ENCODE data around the gene ALG6.

The ALG6 gene

DNA sequence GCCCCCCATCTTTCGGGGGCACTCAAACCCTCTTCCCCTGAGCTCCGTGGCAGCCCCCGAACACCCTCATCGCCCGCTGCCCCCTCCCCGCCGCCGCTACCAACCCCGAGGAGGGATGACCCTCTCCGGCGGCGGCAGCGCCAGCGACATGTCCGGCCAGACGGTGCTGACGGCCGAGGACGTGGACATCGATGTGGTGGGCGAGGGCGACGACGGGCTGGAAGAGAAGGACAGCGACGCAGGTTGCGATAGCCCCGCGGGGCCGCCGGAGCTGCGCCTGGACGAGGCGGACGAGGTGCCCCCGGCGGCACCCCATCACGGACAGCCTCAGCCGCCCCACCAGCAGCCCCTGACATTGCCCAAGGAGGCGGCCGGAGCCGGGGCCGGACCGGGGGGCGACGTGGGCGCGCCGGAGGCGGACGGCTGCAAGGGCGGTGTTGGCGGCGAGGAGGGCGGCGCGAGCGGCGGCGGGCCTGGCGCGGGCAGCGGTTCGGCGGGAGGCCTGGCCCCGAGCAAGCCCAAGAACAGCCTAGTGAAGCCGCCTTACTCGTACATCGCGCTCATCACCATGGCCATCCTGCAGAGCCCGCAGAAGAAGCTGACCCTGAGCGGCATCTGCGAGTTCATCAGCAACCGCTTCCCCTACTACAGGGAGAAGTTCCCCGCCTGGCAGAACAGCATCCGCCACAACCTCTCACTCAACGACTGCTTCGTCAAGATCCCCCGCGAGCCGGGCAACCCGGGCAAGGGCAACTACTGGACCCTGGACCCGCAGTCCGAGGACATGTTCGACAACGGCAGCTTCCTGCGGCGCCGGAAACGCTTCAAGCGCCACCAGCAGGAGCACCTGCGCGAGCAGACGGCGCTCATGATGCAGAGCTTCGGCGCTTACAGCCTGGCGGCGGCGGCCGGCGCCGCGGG lies 44.2 kb upstream of the ALG6 start:
- Histone ChIP-seq H3K9ac (no peak overlapping the region), H3K4me2 (ENCODE audit: low read length) (no peak overlapping the region), H3K4me3 (ENCODE audit: low read depth, low read length) (no peak overlapping the region), H3K9me3 (ENCODE audit: control insufficient read depth, low read length) (no peaks in the 10 kb centered on the region), H3K27me3 (ENCODE audit: control insufficient read depth, insufficient read depth, low read length) (peaks cover 30% of the 10 kb centered on the region), H3K4me1 (no peaks in the 10 kb centered on the region), H3K79me2 (no peaks in the 10 kb centered on the region), H2AFZ (peak overlapping the region; percentile 69), H3K27ac (no peak overlapping the region), H3K36me3 (ENCODE audit: control insufficient read depth, insufficient read depth, low read length) (no peaks in the 10 kb centered on the region)
- TF ChIP-seq, protein P1, sequence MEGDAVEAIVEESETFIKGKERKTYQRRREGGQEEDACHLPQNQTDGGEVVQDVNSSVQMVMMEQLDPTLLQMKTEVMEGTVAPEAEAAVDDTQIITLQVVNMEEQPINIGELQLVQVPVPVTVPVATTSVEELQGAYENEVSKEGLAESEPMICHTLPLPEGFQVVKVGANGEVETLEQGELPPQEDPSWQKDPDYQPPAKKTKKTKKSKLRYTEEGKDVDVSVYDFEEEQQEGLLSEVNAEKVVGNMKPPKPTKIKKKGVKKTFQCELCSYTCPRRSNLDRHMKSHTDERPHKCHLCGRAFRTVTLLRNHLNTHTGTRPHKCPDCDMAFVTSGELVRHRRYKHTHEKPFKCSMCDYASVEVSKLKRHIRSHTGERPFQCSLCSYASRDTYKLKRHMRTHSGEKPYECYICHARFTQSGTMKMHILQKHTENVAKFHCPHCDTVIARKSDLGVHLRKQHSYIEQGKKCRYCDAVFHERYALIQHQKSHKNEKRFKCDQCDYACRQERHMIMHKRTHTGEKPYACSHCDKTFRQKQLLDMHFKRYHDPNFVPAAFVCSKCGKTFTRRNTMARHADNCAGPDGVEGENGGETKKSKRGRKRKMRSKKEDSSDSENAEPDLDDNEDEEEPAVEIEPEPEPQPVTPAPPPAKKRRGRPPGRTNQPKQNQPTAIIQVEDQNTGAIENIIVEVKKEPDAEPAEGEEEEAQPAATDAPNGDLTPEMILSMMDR (IDR thresholded peaks at IDR 0.05) = no peak

DNA sequence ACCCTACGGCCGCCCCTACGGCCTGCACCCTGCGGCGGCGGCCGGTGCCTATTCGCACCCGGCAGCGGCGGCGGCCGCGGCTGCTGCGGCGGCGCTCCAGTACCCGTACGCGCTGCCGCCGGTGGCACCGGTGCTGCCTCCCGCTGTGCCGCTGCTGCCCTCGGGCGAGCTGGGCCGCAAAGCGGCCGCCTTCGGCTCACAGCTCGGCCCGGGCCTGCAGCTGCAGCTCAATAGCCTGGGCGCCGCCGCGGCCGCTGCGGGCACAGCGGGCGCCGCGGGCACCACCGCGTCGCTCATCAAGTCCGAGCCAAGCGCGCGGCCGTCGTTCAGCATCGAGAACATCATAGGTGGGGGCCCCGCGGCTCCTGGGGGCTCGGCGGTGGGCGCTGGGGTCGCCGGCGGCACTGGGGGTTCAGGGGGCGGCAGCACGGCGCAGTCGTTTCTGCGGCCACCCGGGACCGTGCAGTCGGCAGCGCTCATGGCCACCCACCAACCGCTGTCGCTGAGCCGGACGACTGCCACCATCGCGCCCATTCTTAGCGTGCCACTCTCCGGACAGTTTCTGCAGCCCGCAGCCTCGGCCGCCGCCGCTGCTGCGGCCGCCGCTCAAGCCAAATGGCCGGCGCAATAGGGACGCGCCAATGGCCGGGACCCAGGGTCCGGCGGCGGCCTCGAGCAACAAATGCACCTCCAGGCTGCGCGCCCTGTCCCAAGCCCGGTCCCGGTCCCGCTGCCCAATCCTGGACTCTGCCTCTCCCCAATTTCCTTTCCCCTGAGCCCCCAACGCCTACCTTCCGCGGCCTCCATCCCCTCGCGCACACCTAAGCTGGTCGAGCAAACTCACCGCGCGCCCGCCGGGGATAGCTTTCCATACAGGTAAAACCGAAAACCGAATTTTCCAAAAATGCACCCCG lies 43.3 kb upstream of the ALG6 start:
- Histone ChIP-seq H3K4me2 (ENCODE audit: low read length) (no peak overlapping the region), H3K36me3 (ENCODE audit: control insufficient read depth, insufficient read depth, low read length) (no peaks in the 10 kb centered on the region), H3K4me1 (no peaks in the 10 kb centered on the region), H3K27me3 (ENCODE audit: control insufficient read depth, insufficient read depth, low read length) (peaks cover 28% of the 10 kb centered on the region), H3K4me3 (ENCODE audit: low read depth, low read length) (no peak overlapping the region), H2AFZ (no peak overlapping the region), H3K9me3 (ENCODE audit: control insufficient read depth, low read length) (no peaks in the 10 kb centered on the region), H3K79me2 (no peaks in the 10 kb centered on the region), H3K9ac (no peak overlapping the region), H3K27ac (no peak overlapping the region)
- TF ChIP-seq, protein P1 (IDR thresholded peaks at IDR 0.05) = no peak

DNA sequence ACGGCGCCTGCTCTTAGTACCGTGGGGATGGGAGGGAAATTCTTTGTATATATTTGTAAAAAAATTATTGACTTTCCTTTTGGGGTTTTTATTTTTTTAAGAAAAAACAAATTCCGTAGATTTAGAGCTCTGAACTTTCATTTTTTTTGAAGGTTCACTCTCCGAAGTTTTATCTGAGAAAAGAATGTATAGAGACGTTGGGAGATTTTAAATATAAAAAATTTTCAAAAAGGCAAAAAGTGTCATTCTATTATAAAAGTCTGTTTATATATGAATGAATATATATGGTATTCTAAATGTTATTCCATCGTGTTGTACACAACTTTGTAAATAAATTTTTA lies 42.7 kb upstream of the ALG6 start:
- H3K27me3 ChIP-seq (ENCODE audit: control insufficient read depth, insufficient read depth, low read length) = peaks cover 29% of the 10 kb centered on the region
- no peaks in the 10 kb centered on the region for H3K36me3 ChIP-seq (ENCODE audit: control insufficient read depth, insufficient read depth, low read length)
- H3K4me2 ChIP-seq (ENCODE audit: low read length) = no peak overlapping the region
- no peak overlapping the region for H3K4me3 ChIP-seq (ENCODE audit: low read depth, low read length)
- TF ChIP-seq, protein P1 (IDR thresholded peaks at IDR 0.05) = no peak
- H3K9me3 ChIP-seq (ENCODE audit: control insufficient read depth, low read length) = no peaks in the 10 kb centered on the region
- H3K4me1 ChIP-seq = no peaks in the 10 kb centered on the region
- no peak overlapping the region for H3K9ac ChIP-seq
- no peaks in the 10 kb centered on the region for H3K79me2 ChIP-seq
- H2AFZ ChIP-seq = no peak overlapping the region
- H3K27ac ChIP-seq = no peak overlapping the region

- H2AFZ ChIP-seq = no peak overlapping the region
- no peak overlapping the region for H3K27ac ChIP-seq
- peaks cover 29% of the 10 kb centered on the region for H3K27me3 ChIP-seq (ENCODE audit: control insufficient read depth, insufficient read depth, low read length)
- no peak overlapping the region for H3K4me2 ChIP-seq (ENCODE audit: low read length)
- H3K79me2 ChIP-seq = no peaks in the 10 kb centered on the region
- TF ChIP-seq, protein P1 (IDR thresholded peaks at IDR 0.05) = no peak
- H3K9me3 ChIP-seq (ENCODE audit: control insufficient read depth, low read length) = no peaks in the 10 kb centered on the region
- no peaks in the 10 kb centered on the region for H3K4me1 ChIP-seq
- no peak overlapping the region for H3K9ac ChIP-seq
- H3K4me3 ChIP-seq (ENCODE audit: low read depth, low read length) = no peak overlapping the region
- H3K36me3 ChIP-seq (ENCODE audit: control insufficient read depth, insufficient read depth, low read length) = no peaks in the 10 kb centered on the region
These were observed 42.0 kb upstream of the ALG6 start for GRCh38 chr1:63325279-63325985.
